22Rv1 (cell line): ENCODE data around the gene GYS2.

Source experiments
- CTCF ChIP-seq: fragments of 450-650 bp; IDR thresholded peaks from 2 replicates; pipeline ENCODE4 v1.5.1; 2017; ENCODE audit warnings: mild to moderate bottlenecking
- ZFX ChIP-seq: fragments of 450-650 bp; IDR thresholded peaks from 2 replicates; pipeline ENCODE4 v1.6.1; 2017; ENCODE audit warnings: antibody characterized with exemption, borderline replicate concordance

- TF ChIP-seq CTCF (no peak), ZFX (no peak)
Observed at GRCh38 chr12:21558100-21558679, 46.5 kb downstream of the GYS2 start.
